ENCODE measurements around the gene TNPO3.

- TF ChIP-seq POLR2A (IDR thresholded peaks at IDR 0.05) (no peak), CTCF (IDR thresholded peaks at IDR 0.05) (no peak)
Observed at GRCh38 chr7:128922496-128923410, 132.2 kb downstream of the TNPO3 start.

Measured in breast epithelium (tissue), 3 donors.